Vagina (tissue), 2 donors: ENCODE measurements around the gene CRB1.

Experiments
- CTCF ChIP-seq, 3 experiments: fragments of 450-650 bp in 2 of 3; fragments of 200-600 bp in 1 of 3; sonication (generic) in 1 of 3; IDR thresholded peaks; one replicate each; pipeline ENCODE4 v1.5.1; 2017 to 2019; ENCODE audit warnings: antibody characterized with exemption in 3 of 3, mild to moderate bottlenecking in 2 of 3, moderate library complexity in 2 of 3
- POLR2A ChIP-seq, 2 donors: fragments of 450-650 bp; IDR thresholded peaks; one replicate each; pipeline ENCODE4 v1.6.1; 2017; ENCODE audit warnings: antibody characterized with exemption in 2 of 2, mild to moderate bottlenecking in 2 of 2, moderate library complexity in 2 of 2
- POLR2AphosphoS5 ChIP-seq, 2 donors: sonication (generic); formaldehyde crosslinking; IDR thresholded peaks; one replicate each; pipeline ENCODE4 v1.9.0; 2017; ENCODE audit warnings: antibody characterized with exemption in 2 of 2, mild to moderate bottlenecking in 2 of 2, low read depth in 1 of 2; ENCODE audit not compliant: insufficient read depth in 1 of 2

GRCh38 chr1:197303463-197303862 is 35.4 kb downstream of the CRB1 start:
- TF ChIP-seq CTCF (IDR thresholded peaks at IDR 0.05) (no peak), POLR2AphosphoS5 (IDR thresholded peaks at IDR 0.05; ENCODE audit: insufficient read depth in 1 of 2, low read depth in 1 of 2) (no peak), POLR2A (IDR thresholded peaks at IDR 0.05) (no peak)
